Skeletal muscle tissue (tissue), 4 donors: ENCODE results near the gene YIPF7. TPM values are rescaled to one million over a fixed set of nuclear protein-coding genes. Genes with fewer than 3 reads are reported as not detected.

Source experiments
- H3K27ac ChIP-seq: one replicate; pipeline ENCODE4 v1.7.0; 2013; ENCODE audit warnings: mild to moderate bottlenecking, low read depth, low read length, inconsistent platforms
- H3K27me3 ChIP-seq, 3 donors: one replicate each; pipeline ENCODE4 v1.7.0; 2013; ENCODE audit warnings: low read length in 3 of 3; ENCODE audit not compliant: control insufficient read depth in 3 of 3, insufficient read depth in 3 of 3
- H3K36me3 ChIP-seq, 3 donors: one replicate each; pipeline ENCODE4 v1.7.0; 2013; ENCODE audit warnings: low read length in 3 of 3; ENCODE audit not compliant: control insufficient read depth in 3 of 3, insufficient read depth in 3 of 3
- H3K4me1 ChIP-seq, 3 donors: one replicate each; pipeline ENCODE4 v1.7.0; 2013; ENCODE audit warnings: low read length in 3 of 3, mild to moderate bottlenecking in 3 of 3; ENCODE audit not compliant: control insufficient read depth in 3 of 3, insufficient read depth in 3 of 3
- H3K4me3 ChIP-seq, 3 donors: one replicate each; pipeline ENCODE4 v1.7.0; 2013; ENCODE audit warnings: low read length in 3 of 3
- H3K9ac ChIP-seq, 3 donors: one replicate each; pipeline ENCODE4 v1.7.0; 2013; ENCODE audit warnings: low read length in 3 of 3, mild to moderate bottlenecking in 3 of 3, moderate library complexity in 2 of 3, low read depth in 1 of 3
- H3K9me3 ChIP-seq, 3 donors: one replicate each; pipeline ENCODE4 v1.7.0; 2013; ENCODE audit warnings: low read length in 3 of 3; ENCODE audit not compliant: control insufficient read depth in 3 of 3
- total RNA-seq: library from RNA; depleted of rRNA; stranded (reverse); fragments of >200 nt; gene quantifications from one replicate; pipeline ENCODE4 v1.2.3, GENCODE V29; 2014
- donor health status: Osteomylitis.

The YIPF7 gene
- total RNA-seq, 1 donor from 2014 or later = 6.8 TPM

DNA sequence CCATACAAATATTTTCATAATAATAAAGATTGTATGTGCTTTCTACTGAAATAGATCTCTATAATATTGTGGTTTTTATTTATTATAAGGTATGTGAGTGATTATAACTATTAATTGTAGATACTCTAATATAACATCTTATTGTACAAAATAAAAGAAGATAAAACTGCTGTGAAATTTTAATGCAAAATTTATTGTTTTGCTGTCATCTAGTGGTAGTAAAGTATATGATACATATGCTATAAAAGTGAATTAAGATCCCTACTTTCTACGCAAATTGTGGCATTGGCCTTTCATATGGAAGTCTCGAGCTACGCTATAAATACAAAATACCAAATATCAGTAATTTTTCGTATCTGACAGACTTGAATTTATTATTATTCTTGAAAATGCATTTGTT, 19.3 kb downstream of the YIPF7 start:
- Histone ChIP-seq H3K4me3 (no peak overlapping the region), H3K9ac (no peak overlapping the region), H3K27me3 (no peaks in the 10 kb centered on the region), H3K4me1 (no peaks in the 10 kb centered on the region), H3K27ac (no peak overlapping the region), H3K36me3 (peaks cover 0 to 1% (median 0%) of the 10 kb centered on the region in 3 donors), H3K9me3 (no peaks in the 10 kb centered on the region)

DNA sequence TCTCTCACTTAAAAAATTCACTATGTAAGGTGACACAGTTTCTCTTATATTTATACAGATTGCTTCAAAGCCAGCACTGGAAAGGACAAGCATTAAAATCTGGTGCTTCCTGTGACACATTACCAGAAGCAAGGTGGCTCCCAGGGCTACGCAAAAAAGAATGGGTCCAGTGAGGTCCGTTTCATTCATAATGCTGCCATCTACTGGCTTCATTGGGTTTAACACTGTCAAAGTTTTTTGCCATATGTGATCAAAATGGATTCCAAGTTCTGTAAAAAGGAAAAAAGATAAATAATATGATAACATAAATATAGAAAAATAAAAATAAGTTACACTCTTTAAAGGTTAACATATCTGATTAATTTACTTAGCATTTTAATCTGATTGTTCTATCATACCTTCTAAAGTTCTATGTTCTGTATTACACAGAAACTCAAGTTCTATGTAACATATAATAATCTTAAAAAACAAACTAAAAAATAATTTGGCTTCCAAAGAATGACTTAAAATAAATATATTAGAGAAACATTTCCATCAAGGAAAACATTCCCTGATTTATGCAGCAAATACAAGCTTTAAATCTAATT, 22.1 kb downstream of the YIPF7 start:
- Histone ChIP-seq H3K9ac (no peak overlapping the region), H3K4me1 (no peaks in the 10 kb centered on the region), H3K27ac (no peak overlapping the region), H3K27me3 (no peaks in the 10 kb centered on the region), H3K36me3 (peaks cover 0 to 7% (median 3%) of the 10 kb centered on the region in 3 donors), H3K4me3 (no peak overlapping the region), H3K9me3 (no peaks in the 10 kb centered on the region)

DNA sequence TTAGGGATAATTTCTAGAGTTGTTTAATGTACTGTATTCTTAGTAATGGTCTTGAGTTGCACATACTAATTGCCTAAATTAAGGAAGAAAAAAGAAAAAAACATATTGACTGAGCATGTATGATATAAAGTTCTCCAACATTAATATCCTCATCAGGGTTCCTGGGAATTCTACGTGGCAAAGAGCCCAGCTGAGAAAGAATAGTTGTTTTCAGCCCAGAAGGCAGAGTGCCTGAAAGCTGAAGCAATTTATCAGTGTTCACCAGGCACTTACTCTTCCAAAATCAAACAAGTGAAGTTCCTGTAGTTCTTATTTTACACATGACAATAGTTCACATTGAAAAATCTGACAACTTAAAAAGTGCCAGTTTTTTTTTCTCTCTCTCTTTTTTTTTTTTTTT, 27.7 kb downstream of the YIPF7 start:
- no peaks in the 10 kb centered on the region for H3K27me3 ChIP-seq
- H3K9ac ChIP-seq = no peak overlapping the region
- no peak overlapping the region for H3K4me3 ChIP-seq
- no peak overlapping the region for H3K27ac ChIP-seq
- no peaks in the 10 kb centered on the region for H3K9me3 ChIP-seq
- peaks cover 0 to 17% (median 3%) of the 10 kb centered on the region in 3 donors for H3K36me3 ChIP-seq
- no peaks in the 10 kb centered on the region for H3K4me1 ChIP-seq

DNA sequence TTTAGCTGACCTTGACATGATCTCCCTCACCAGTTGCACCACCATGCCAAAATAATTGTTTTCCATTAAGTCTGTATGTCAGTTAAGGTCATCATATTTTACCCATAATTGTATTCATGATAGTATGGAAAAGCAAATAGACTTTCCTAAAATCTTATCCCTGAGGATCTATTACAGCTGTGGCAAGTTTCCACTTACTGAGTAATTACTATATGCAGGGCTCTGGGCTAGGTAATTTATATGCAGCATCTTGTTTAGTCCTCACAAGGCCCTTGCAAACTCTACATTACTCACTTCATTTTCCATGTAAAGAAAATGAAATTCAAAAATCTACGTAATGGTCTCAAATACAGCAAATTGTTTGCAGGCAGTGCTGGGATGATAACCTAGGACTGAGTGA, 34.8 kb downstream of the YIPF7 start:
- Histone ChIP-seq H3K9me3 (no peaks in the 10 kb centered on the region), H3K27ac (no peak overlapping the region), H3K4me1 (peaks cover 0 to 5% (median 0%) of the 10 kb centered on the region in 3 donors), H3K4me3 (no peak overlapping the region), H3K36me3 (peaks cover 0 to 3% (median 0%) of the 10 kb centered on the region in 3 donors), H3K9ac (no peak overlapping the region), H3K27me3 (no peaks in the 10 kb centered on the region)

DNA sequence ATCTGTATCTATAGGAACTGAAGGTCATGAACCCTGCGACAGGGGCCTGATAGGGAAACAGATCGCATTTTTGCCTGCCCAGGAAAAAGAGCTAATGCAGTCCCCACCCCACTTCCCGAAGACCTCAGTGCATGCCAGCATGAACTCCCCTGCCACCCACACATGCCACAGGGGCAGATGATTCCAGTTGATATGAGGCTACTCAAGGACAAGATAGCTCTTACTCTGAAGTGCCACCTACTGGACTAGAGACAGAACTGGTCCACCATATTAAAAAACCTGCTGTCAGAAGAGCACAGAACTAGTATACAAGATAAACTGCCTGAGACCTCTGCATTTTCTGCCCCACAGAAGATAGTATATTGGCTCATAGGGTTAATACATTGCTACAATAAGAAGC, 68.0 kb downstream of the YIPF7 start:
- Histone ChIP-seq H3K4me3 (no peak overlapping the region), H3K9me3 (no peaks in the 10 kb centered on the region), H3K36me3 (no peaks in the 10 kb centered on the region), H3K9ac (no peak overlapping the region), H3K27ac (no peak overlapping the region), H3K4me1 (no peaks in the 10 kb centered on the region), H3K27me3 (no peaks in the 10 kb centered on the region)

DNA sequence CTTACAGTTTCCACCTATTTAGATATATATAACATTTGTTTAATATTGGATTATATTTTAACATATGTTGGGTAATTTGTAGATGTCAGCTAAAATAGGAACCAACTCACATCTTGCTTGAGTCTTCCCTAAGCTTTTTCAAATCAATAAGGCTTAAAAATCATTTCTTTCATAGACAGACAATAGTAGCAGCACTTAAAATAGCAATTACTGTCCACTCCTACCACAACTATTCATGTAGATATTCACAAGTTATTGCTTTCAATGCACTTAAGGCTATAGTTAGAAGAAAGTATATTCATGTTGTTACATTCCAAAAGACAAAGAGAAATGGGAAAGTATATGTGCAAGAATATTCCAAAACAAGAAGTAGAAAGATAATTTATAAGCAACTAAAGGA, 71.2 kb downstream of the YIPF7 start:
- no peak overlapping the region for H3K4me3 ChIP-seq
- H3K9ac ChIP-seq = no peak overlapping the region
- H3K4me1 ChIP-seq = no peaks in the 10 kb centered on the region
- no peaks in the 10 kb centered on the region for H3K36me3 ChIP-seq
- no peaks in the 10 kb centered on the region for H3K27me3 ChIP-seq
- H3K27ac ChIP-seq = no peak overlapping the region
- H3K9me3 ChIP-seq = no peaks in the 10 kb centered on the region

DNA sequence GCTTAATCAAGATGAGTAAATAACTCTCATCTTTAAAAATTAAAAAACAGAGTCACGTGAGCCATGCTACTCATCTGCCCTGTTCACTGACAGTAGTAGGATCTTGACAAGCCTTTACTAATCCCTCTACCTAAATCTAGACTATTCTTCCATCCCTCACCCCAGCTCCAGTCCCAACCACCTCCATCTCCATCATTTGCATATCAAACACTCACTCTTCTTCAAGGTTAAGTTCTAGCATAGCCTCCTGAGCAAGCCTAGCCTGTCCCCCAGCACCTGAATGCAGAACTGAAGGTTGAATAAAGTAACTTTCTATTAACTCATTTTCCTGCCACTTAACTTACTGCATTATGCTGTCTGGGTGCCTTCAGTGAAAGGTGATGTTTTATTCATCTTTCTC, 72.5 kb downstream of the YIPF7 start:
- H3K4me1 ChIP-seq = no peaks in the 10 kb centered on the region
- no peaks in the 10 kb centered on the region for H3K27me3 ChIP-seq
- H3K9me3 ChIP-seq = no peaks in the 10 kb centered on the region
- no peak overlapping the region for H3K27ac ChIP-seq
- H3K36me3 ChIP-seq = no peaks in the 10 kb centered on the region
- H3K4me3 ChIP-seq = no peak overlapping the region
- H3K9ac ChIP-seq = no peak overlapping the region

Other genes with a start within 250 kb of the YIPF7 start
- not detected for gene KCTD8, start 202.8 kb downstream of the YIPF7 start, total RNA-seq
- gene GUF1, start 26.8 kb upstream of the YIPF7 start, total RNA-seq = 12.0 TPM
- 14.6 TPM for gene GNPDA2, start 74.9 kb upstream of the YIPF7 start, total RNA-seq